Calu3 (cell line): ENCODE measurements around the gene LAMA5. TPM values are rescaled to one million over a fixed set of nuclear protein-coding genes. Genes with fewer than 3 reads are reported as not detected.
A peak's percentile ranks its signal among the peaks of the same experiment; 100 is the strongest.

Source experiments
- BruUV-seq: library from RNA; stranded (reverse); fragments of 400-500 nt; replicated peaks from 2 replicates; lab custom pipeline; 2021; lab: Mats Ljungman, UMichigan
- CTCF ChIA-PET: fragments of 300-600 bp; sonication (Branson Sonifier 250); formaldehyde crosslinking; loops from one replicate; lab custom pipeline; 2022; ENCODE audit warnings: antibody characterized with exemption; lab: Charles Lee
- DNase-seq: peaks from one replicate; pipeline ENCODE4 v3.0.0; 2022
- H3K27ac Mint-ChIP-seq: one replicate; pipeline ENCODE4 v1.8.0; 2022; ENCODE audit warnings: mixed read lengths; ENCODE audit not compliant: unreplicated experiment
- H3K27me3 Mint-ChIP-seq: one replicate; pipeline ENCODE4 v1.8.0; 2022; ENCODE audit warnings: mixed read lengths; ENCODE audit not compliant: unreplicated experiment
- H3K36me3 Mint-ChIP-seq: one replicate; pipeline ENCODE4 v1.8.0; 2022; ENCODE audit warnings: mild to moderate bottlenecking, moderate library complexity, mixed read lengths; ENCODE audit not compliant: insufficient read depth, unreplicated experiment
- H3K4me1 Mint-ChIP-seq: one replicate; pipeline ENCODE4 v1.8.0; 2022; ENCODE audit warnings: mild to moderate bottlenecking, low read depth, mixed read lengths; ENCODE audit not compliant: unreplicated experiment
- H3K4me3 Mint-ChIP-seq: one replicate; pipeline ENCODE4 v1.8.0; 2022; ENCODE audit warnings: mild to moderate bottlenecking, low read depth, moderate library complexity, mixed read lengths; ENCODE audit not compliant: unreplicated experiment
- H3K9me3 Mint-ChIP-seq: one replicate; pipeline ENCODE4 v1.8.0; 2022; ENCODE audit warnings: low read depth, mixed read lengths; ENCODE audit not compliant: unreplicated experiment
- CTCF ChIP-seq: fragments of 200-600 bp; IDR thresholded peaks from one replicate; pipeline ENCODE4 v1.8.0; 2022; ENCODE audit warnings: antibody characterized with exemption; ENCODE audit not compliant: unreplicated experiment
- intact Hi-C: fragments of 100-400 bp; cut with micrococcal nuclease; formaldehyde crosslinking; loops from one replicate; pipeline ENCODE4 v1.10.0; 2022; ENCODE audit not compliant: unreplicated experiment
- total RNA-seq: library from RNA; stranded (reverse); gene quantifications from 2 replicates; pipeline ENCODE4 v1.2.3, GENCODE V29; 2022

LAMA5 gene
- total RNA-seq, 1 experiment from 2014 or later: 763 TPM

GRCh38 chr20:62332421-62332820 is 34.7 kb downstream of the LAMA5 start:
- intact Hi-C loops: no loop called here
- Mint-ChIP-seq H3K36me3 (peaks cover 87% of the 10 kb centered on the region), H3K4me1 (no peaks in the 10 kb centered on the region), H3K9me3 (no peaks in the 10 kb centered on the region), H3K4me3 (no peak overlapping the region), H3K27ac (no peak overlapping the region), H3K27me3 (no peaks in the 10 kb centered on the region)
- DNase-seq: no peak
- peak; percentile 19 for TF ChIP-seq CTCF
- CTCF ChIA-PET: no interaction called here
- BruUV-seq: no TSS peak

GRCh38 chr20:62331347-62331746 is 35.8 kb downstream of the LAMA5 start:
- no peak overlapping the region for H3K4me3 Mint-ChIP-seq
- CTCF ChIA-PET: no interaction called here
- H3K36me3 Mint-ChIP-seq: peaks cover 87% of the 10 kb centered on the region
- no TSS peak for BruUV-seq
- no peaks in the 10 kb centered on the region for H3K4me1 Mint-ChIP-seq
- DNase-seq: no peak
- no peak overlapping the region for H3K27ac Mint-ChIP-seq
- no peak for TF ChIP-seq CTCF
- no peaks in the 10 kb centered on the region for H3K9me3 Mint-ChIP-seq
- intact Hi-C loops: no loop called here
- H3K27me3 Mint-ChIP-seq: no peaks in the 10 kb centered on the region

GRCh38 chr20:62330576-62331317 is 36.4 kb downstream of the LAMA5 start:
- no peaks in the 10 kb centered on the region for H3K4me1 Mint-ChIP-seq
- H3K9me3 Mint-ChIP-seq: no peaks in the 10 kb centered on the region
- CTCF ChIA-PET: no interaction called here
- peaks cover 88% of the 10 kb centered on the region for H3K36me3 Mint-ChIP-seq
- TSS peak; percentile 8 for BruUV-seq
- H3K4me3 Mint-ChIP-seq: no peak overlapping the region
- no peaks in the 10 kb centered on the region for H3K27me3 Mint-ChIP-seq
- no peak for TF ChIP-seq CTCF
- DNase-seq: no peak
- intact Hi-C loops: no loop called here
- H3K27ac Mint-ChIP-seq: no peak overlapping the region

- intact Hi-C loops: no loop called here
- Mint-ChIP-seq H3K36me3 (peaks cover 92% of the 10 kb centered on the region), H3K27ac (no peak overlapping the region), H3K9me3 (no peaks in the 10 kb centered on the region), H3K4me1 (no peaks in the 10 kb centered on the region), H3K4me3 (no peak overlapping the region), H3K27me3 (no peaks in the 10 kb centered on the region)
- peak; percentile 13 for TF ChIP-seq CTCF
- CTCF ChIA-PET: interaction anchor here (0.6 to 2.9 kb wide), 2 partner anchors 53 to 1426 kb away, joined by 8 to 14 read pairs; no protein-coding TSS in a partner anchor
- no peak for DNase-seq
- BruUV-seq: no TSS peak
These were observed 37.4 kb downstream of the LAMA5 start for GRCh38 chr20:62329389-62330377.
